RPMI7951 (cell line): ENCODE results near the gene OR6N1. TPM values are rescaled to one million over a fixed set of nuclear protein-coding genes. Genes with fewer than 3 reads are reported as not detected.

Experiments used
- DNase-seq: peaks from one replicate; pipeline ENCODE4 v3.0.0-alpha.2; 2012; ENCODE audit warnings: low read depth
- total RNA-seq: library from RNA; depleted of rRNA; stranded (reverse); fragments of >200 nt; shearing (Covaris generic); gene quantifications from 2 replicates; pipeline ENCODE4 v1.2.3, GENCODE V29; 2014; rRNA removed

Gene OR6N1
- total RNA-seq, 1 experiment from 2014 or later: not detected

DNA sequence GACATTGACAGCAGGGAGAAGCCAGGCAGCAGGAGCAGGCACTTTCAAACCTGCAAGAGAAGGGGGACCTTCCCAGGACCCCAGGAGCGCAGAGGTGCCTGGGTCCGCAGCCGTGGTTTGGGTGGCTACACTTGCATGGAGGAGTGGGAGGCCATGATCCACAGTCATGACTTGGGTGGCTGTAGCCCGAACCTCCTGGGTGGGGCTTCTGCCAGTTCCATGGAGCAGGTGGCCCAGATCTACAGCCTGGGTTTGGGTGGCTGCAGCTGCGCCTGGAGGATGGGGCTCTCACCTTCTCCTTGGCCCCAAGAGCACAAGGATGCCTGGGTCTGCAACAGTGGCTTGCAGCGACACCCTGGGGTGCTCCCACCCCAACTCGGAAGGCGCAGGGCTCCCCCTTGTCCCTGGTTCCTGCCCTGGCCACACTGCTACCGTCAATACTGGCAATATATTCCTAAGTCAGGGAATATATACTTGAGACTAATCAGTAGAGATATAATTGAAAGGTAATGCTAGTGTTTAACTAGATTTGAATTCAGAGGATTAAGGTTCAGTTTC is 19.8 kb downstream of the OR6N1 start:
- DNase-seq: no peak

DNA sequence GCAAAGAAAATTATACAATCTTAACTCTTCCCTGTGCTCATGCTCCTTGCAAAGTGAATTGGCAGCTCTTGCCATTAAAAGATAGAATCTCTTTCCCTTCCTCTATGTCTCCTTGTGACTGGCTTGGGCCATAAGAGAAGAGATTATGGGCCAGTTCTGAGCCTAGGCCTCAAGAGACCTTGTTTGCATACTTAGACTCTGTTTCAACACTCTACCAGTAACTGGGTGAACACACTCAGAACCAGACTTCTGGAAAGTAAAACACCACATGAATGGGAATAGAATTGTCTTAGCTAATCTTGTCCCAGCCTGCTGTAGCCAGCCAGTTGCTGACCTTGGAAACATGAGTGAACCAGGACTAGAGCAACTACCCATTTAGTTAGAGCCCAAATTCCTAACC is 36.1 kb downstream of the OR6N1 start:
- no peak for DNase-seq

DNA sequence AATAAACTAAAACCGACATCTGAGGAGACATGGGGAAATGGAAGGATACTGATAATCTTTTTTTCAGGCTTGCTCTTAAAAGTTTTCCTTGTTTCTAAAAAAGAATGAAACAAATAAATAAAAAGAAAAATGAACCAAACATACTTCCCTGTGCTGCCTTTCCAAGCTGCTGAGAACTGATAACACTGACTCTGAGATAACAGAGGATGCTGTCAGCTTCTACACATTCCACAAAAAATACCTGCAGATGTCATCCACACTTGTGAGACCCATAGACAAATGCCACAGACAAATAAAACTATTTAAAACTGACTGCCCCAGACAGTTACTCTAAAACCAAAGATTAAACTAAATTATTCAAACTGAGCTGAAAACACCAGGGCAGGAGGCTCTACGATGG is 39.5 kb downstream of the OR6N1 start:
- DNase-seq: no peak

DNA sequence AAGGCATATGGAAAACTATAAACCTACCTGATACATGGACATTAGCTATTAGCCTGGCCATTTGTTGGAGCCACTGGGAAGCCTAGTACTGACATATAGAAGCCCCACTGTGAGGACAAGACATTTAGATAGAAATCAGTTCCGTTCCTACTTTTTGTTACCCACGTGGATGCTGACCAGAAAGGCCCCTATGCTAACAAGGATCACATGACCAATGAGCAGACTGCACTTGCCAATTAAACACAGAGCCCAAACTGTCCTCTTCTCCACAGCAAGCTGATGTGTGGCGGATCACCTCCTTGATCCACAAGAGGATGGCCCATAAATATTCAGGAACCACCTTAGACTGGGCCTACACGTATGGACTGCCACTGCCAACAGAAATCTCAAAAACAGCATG is 40.3 kb downstream of the OR6N1 start:
- DNase-seq: no peak

DNA sequence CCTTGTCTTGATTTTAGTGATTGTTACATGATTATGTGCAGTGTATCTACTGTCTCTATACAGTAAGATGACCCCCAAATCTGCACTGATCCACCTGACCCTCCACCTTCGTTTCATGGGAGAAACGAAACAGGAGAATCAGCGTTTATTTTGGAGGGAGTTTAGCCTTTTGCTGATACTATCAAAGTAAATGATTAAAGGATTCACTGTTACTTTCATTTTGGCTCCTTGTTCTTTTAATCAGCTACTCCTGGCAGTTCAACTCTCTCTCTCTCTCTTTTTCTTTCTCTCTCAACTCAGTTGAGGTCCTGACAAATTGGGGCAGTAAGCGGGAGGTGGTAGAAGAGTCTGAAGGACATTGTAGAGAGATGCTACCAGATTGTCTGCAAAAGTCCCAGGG is 41.5 kb downstream of the OR6N1 start:
- DNase-seq: no peak

DNA sequence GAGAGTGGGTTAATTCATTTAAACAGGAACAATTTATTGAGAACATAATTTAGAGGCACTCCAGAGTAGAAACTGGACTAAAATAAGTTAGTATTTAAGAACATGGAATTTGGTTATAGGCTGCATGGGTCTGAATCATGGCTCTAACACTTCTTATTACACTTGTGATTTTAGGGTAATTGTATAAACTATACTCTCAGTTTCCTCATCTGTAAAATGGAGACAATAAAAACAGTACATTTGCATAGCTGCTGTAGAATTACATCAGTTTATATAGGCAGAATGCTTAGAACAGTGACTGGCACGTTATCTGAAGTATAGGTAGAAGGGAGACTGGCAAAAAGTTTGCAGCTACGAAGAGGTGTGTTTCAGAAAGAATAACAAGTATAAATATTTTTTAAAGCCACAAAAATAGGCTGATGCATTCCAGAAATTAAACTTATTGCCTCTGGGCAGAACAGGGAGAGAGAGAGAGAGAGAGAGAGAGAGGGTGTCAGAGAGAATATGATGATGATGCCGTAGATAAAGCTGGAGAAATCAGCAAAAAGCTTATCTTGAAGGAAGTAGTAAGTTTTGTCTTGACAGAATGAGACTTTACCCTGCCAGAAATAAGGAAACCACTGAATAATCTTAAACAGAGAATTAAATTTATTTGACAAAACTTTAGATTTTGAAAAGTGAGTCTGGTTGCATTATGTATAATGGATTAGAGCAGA is 43.3 kb downstream of the OR6N1 start:
- no peak for DNase-seq

DNA sequence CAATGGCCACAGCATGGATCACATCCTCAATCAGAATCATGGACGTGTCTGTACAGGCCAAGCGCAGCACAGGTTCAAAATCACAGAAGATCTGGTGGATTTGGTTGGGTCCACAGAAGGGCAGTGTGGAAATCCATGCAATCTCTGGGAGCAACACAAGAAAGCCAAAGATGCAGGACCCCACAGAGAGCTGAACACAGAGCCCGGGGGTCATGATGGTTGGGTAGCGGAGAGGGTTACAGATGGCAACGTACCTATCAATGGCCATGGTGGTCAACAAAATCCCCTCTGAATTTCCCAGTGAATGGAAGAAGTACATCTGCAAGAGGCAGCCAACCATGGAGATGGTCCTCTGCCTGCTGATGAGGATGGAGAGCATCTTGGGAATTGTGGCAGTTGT is 47.6 kb downstream of the OR6N1 start:
- DNase-seq: no peak

DNA sequence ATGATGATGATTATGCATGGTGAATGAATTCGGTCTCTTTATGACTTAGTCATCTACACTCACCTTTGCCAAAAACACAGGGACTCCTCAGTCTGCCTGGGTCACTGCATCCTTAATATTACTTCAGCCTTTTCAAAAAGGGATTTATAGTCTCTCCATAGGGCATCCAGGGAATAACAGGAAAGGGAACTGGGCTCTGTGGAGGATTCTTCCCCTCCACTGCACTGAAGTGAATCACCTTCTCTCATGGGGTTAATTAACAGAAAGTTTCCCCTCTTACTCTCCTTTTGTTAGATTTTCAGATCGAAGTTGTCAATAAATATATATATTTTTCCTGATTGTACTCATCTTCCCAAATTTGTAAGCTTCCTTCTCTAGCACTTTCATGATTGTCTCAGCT is 51.4 kb downstream of the OR6N1 start, which contains the start of gene OR6K3:
OR6K3 (minus strand) TSS at position 101 of the 400 bp plus-strand sequence. CDS start 2,605 bp downstream, outside the sequence.
- no peak for DNase-seq

DNA sequence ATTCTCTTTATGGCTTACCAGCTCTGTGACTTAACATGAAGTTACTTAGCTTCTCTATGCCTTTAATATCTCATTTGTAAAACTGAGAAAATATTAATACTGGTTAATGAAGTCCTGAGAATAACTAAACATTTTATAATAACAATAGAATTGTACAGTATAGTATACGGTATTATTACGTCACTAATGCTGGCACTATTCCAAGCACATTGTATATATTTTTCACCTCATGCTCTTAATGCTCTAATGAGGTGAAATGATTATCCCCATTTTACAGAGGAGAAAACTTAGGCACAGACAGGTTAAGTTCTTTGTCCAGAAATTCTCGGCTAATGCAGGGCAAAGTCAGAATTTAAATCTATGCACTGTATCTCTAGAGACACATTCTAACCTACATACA is 52.3 kb downstream of the OR6N1 start:
- no peak for DNase-seq

DNA sequence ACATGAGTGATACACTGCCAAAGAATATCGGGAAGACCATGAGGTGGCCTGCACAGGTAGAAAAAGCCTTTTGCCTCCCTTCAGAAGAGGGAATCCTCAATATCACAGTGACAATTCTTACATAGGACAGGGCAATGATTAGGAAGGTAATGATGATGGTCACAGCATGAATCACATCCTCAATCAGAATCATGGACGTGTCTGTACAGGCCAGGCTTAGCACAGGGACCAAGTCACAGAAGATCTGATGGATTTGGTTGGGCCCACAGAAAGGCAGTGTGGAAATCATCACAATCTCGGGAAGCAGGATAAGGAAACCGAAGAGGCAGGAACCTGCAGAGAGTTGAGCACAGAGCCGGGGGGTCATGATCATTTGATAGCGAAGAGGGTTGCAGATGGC is 54.7 kb downstream of the OR6N1 start:
- DNase-seq: no peak

DNA sequence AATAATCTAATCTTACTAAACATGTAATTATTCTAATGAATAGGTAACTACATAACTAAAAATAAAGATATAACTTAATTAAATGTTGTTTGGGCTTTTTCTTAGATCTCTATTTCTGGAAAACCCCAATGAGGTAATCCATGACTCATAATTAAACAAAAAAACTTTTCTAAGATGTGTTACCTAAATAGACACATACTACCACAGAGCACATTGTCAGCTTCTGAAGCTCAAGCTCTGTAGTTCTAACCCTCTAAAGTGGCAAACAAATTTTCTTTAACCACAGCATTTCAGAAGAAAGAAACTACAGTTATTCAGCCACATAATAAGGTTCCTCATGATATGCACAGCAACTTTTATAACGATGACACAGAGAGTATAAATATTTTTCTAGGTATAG is 55.7 kb downstream of the OR6N1 start:
- no peak for DNase-seq

DNA sequence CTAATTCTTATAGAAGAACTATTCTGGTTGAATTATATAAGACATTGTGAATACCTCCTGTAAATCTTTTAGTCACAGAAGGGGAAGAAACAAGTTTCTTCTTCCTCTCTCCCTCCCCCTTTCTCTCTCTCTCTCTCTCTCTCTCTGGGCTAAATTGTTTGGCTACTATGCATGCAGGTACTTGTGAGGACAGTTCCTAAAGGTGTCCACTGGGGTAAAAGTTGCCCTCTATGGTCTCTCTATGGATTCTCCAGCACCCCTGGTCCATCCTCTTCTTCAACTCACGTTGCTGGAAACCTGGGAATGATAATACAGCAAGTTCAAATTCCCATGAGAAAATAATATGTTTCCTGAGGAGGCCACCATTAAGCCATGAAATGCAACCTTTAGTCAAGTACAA is 57.2 kb downstream of the OR6N1 start:
- no peak for DNase-seq

Other genes with a start within 250 kb of the OR6N1 start
- not detected in 2 replicates for gene OR6Y1, start 217.8 kb downstream of the OR6N1 start, total RNA-seq
- not detected in 2 replicates for gene OR6P1, start 201.6 kb downstream of the OR6N1 start, total RNA-seq
- not detected in 2 replicates for gene OR10X1, start 192.3 kb downstream of the OR6N1 start, total RNA-seq
- not detected in 2 replicates for gene OR10Z1, start 166.9 kb downstream of the OR6N1 start, total RNA-seq
- gene SPTA1, start 85.5 kb downstream of the OR6N1 start, total RNA-seq: not detected in 2 replicates
- gene OR6K2, start 71.5 kb downstream of the OR6N1 start, total RNA-seq: not detected in 2 replicates
- gene OR6K3, start 51.5 kb downstream of the OR6N1 start, total RNA-seq: not detected in 2 replicates
- gene OR6K6, start 17.5 kb downstream of the OR6N1 start, total RNA-seq: not detected in 2 replicates
- not detected in 2 replicates for gene OR6N2, start 9.0 kb upstream of the OR6N1 start, total RNA-seq
- gene MNDA, start 59.2 kb upstream of the OR6N1 start, total RNA-seq: not detected in 2 replicates
- not detected in 2 replicates for gene PYHIN1, start 159.4 kb upstream of the OR6N1 start, total RNA-seq
- 40.9 and 55.9 TPM in 2 replicates for gene IFI16, start 237.7 kb upstream of the OR6N1 start, total RNA-seq